Body of pancreas (tissue), 4 donors: Measurements from ENCODE around the gene NCL.

Experiments
- CTCF ChIP-seq, 7 experiments: fragments of 450-650 bp in 4 of 7; fragments of 200-600 bp in 3 of 7; sonication (generic) in 3 of 7; IDR thresholded peaks; one replicate each; pipeline ENCODE4 v1.5.1; 2016 to 2019; ENCODE audit warnings: antibody characterized with exemption in 7 of 7
- POLR2A ChIP-seq, 3 donors: fragments of 450-650 bp; IDR thresholded peaks; one replicate each; pipeline ENCODE4 v1.6.1; 2016; ENCODE audit warnings: antibody characterized with exemption in 3 of 3, mild to moderate bottlenecking in 2 of 3

GRCh38 chr2:231427116-231427515, 37.2 kb downstream of the NCL start:
- TF ChIP-seq POLR2A (IDR thresholded peaks at IDR 0.05), result no peak
- no peak for TF ChIP-seq CTCF (IDR thresholded peaks at IDR 0.05)
